GM23338 (cell line): ENCODE results near the gene ANTKMT. TPM values are rescaled to one million over a fixed set of nuclear protein-coding genes. Genes with fewer than 3 reads are reported as not detected.

Experiments
- ATAC-seq: fragments of 200-7000 bp; cut with Tn5 transposase; 3 replicates; pipeline ENCODE4 v1.9.1; 2020
- DNase-seq: peaks from one replicate; pipeline ENCODE4 v3.0.0-alpha.2; 2015; ENCODE audit warnings: low spot score
- H2AFZ ChIP-seq: fragments of 200-600 bp; sonication (generic); 2 replicates; pipeline ENCODE4 v1.8.0; 2016; ENCODE audit warnings: antibody characterized with exemption, mild to moderate bottlenecking, moderate library complexity
- H3F3A ChIP-seq: fragments of 200-600 bp; sonication (generic); replicated peaks from 2 replicates; pipeline ENCODE4 v1.8.0; 2017; ENCODE audit warnings: antibody characterized with exemption, mixed run types, low read depth
- H3K27ac ChIP-seq: fragments of 200-600 bp; sonication (generic); 2 replicates; pipeline ENCODE4 v1.6.1; 2016; ENCODE audit warnings: low read depth
- H3K27me3 ChIP-seq: fragments of 200-600 bp; sonication (generic); 2 replicates; pipeline ENCODE4 v1.8.0; 2016; ENCODE audit warnings: mild to moderate bottlenecking, mixed run types, moderate library complexity; ENCODE audit not compliant: insufficient read depth
- H3K36me3 ChIP-seq: fragments of 200-600 bp; sonication (generic); 2 replicates; pipeline ENCODE4 v1.8.0; 2016; ENCODE audit warnings: mild to moderate bottlenecking; ENCODE audit not compliant: insufficient read depth
- H3K4me1 ChIP-seq: fragments of 200-600 bp; sonication (generic); 2 replicates; pipeline ENCODE4 v1.8.0; 2016; ENCODE audit warnings: mild to moderate bottlenecking, moderate library complexity; ENCODE audit not compliant: insufficient read depth
- H3K4me2 ChIP-seq: fragments of 200-600 bp; sonication (generic); 2 replicates; pipeline ENCODE4 v1.7.1; 2017; ENCODE audit warnings: mixed run types
- H3K4me3 ChIP-seq: fragments of 200-600 bp; sonication (generic); 2 replicates; pipeline ENCODE4 v1.6.1; 2016; ENCODE audit warnings: mixed run types
- H3K79me2 ChIP-seq: fragments of 200-600 bp; sonication (generic); replicated peaks from 2 replicates; pipeline ENCODE4 v1.8.0; 2017; ENCODE audit warnings: mild to moderate bottlenecking; ENCODE audit not compliant: insufficient read depth
- H3K9me2 ChIP-seq: fragments of 200-600 bp; sonication (generic); 2 replicates; pipeline ENCODE4 v1.8.0; 2017; ENCODE audit not compliant: insufficient read depth
- H4K20me1 ChIP-seq: fragments of 200-600 bp; sonication (generic); replicated peaks from 2 replicates; pipeline ENCODE4 v1.8.0; 2017; ENCODE audit warnings: mild to moderate bottlenecking; ENCODE audit not compliant: insufficient read depth
- H3K27ac Mint-ChIP-seq: 2 replicates; pipeline ENCODE4 v1.8.0; 2020; ENCODE audit warnings: inconsistent platforms, mild to moderate bottlenecking, moderate library complexity, mixed read lengths
- H3K27me3 Mint-ChIP-seq: 3 replicates; pipeline ENCODE4 v1.8.0; 2022; ENCODE audit warnings: low read depth, mild to moderate bottlenecking, moderate library complexity, mixed read lengths, inconsistent platforms; ENCODE audit not compliant: insufficient read depth, poor library complexity
- H3K36me3 Mint-ChIP-seq: 3 replicates; pipeline ENCODE4 v1.8.0; 2021; ENCODE audit warnings: low read depth, mild to moderate bottlenecking, inconsistent platforms, moderate library complexity, mixed read lengths
- H3K4me1 Mint-ChIP-seq: 3 replicates; pipeline ENCODE4 v1.8.0; 2020; ENCODE audit warnings: mild to moderate bottlenecking, inconsistent platforms, mixed read lengths
- H3K4me3 Mint-ChIP-seq: 3 replicates; pipeline ENCODE4 v1.8.0; 2021; ENCODE audit warnings: moderate library complexity, mild to moderate bottlenecking, inconsistent platforms, mixed read lengths
- H3K9me3 Mint-ChIP-seq: 3 replicates; pipeline ENCODE4 v1.8.0; 2020; ENCODE audit warnings: moderate library complexity, mild to moderate bottlenecking, inconsistent platforms, mixed read lengths
- CREB1 ChIP-seq: fragments of 250-450 bp; sonication (Bioruptor Pico); IDR thresholded peaks from 2 replicates; pipeline ENCODE4 v1.5.0; 2020; ENCODE audit warnings: low read depth, mild to moderate bottlenecking, moderate library complexity
- EZH2phosphoT487 ChIP-seq: fragments of 200-600 bp; sonication (generic); IDR thresholded peaks from one replicate; pipeline ENCODE4 v1.8.1; 2018; ENCODE audit warnings: antibody characterized with exemption; ENCODE audit not compliant: unreplicated experiment
- POLR2AphosphoS5 ChIP-seq: IDR thresholded peaks from 2 replicates; pipeline ENCODE4 v1.6.1; 2016; ENCODE audit warnings: antibody characterized with exemption, low read depth
- polyA plus RNA-seq: library from polyadenylated mRNA; unstranded; fragments of >200 nt; fragmentation: Nextera tagmentation; extraction: Ambion mirVana; gene quantifications from 2 replicates; pipeline ENCODE4 v1.2.1, GENCODE V29; 2016
- total RNA-seq: library from RNA; depleted of rRNA; stranded (reverse); fragments of >200 nt; shearing (Covaris generic); gene quantifications from 2 replicates; pipeline ENCODE4 v1.2.3, GENCODE V29; 2014
- TF ChIP-seq, protein P1 (sequence below): IDR thresholded peaks from one replicate; pipeline ENCODE4 v1.6.1; 2018; ENCODE audit warnings: antibody characterized with exemption; ENCODE audit not compliant: unreplicated experiment
- TF ChIP-seq, protein P2 (sequence below), 2 experiments: fragments of 200-600 bp in 1 of 2; sonication (generic) in 1 of 2; conservative IDR thresholded peaks; 2 replicates each; pipeline versions ENCODE4 v1.5.1 to v1.6.1; 2016 to 2017; ENCODE audit warnings: antibody characterized with exemption in 2 of 2, low read depth in 2 of 2, mild to moderate bottlenecking in 2 of 2, moderate library complexity in 1 of 2
- TF ChIP-seq, protein P3 (sequence below): IDR thresholded peaks from 2 replicates; pipeline ENCODE4 v1.6.1; 2016; ENCODE audit warnings: antibody characterized with exemption

Gene ANTKMT
- total and polyA plus RNA-seq, 2 experiments from 2014 or later: 23.8 to 37.2 TPM

DNA sequence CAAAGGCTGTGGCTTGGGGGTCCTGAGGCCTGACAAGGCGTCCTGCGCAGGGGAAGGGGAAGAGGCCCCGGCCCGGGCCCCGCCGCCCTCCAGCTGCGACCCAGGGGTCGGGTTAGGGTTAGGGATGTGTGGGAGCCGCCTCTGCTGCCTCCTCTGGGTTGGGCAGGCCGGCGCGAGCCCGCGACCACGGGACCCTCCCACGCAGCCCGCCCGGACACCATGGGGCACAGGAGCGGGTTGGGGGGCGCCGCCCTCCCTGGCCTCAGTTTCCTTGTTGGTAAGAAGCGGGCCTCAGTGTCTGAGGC, 19.5 kb downstream of the ANTKMT start (continued):
- TF ChIP-seq, protein P1, sequence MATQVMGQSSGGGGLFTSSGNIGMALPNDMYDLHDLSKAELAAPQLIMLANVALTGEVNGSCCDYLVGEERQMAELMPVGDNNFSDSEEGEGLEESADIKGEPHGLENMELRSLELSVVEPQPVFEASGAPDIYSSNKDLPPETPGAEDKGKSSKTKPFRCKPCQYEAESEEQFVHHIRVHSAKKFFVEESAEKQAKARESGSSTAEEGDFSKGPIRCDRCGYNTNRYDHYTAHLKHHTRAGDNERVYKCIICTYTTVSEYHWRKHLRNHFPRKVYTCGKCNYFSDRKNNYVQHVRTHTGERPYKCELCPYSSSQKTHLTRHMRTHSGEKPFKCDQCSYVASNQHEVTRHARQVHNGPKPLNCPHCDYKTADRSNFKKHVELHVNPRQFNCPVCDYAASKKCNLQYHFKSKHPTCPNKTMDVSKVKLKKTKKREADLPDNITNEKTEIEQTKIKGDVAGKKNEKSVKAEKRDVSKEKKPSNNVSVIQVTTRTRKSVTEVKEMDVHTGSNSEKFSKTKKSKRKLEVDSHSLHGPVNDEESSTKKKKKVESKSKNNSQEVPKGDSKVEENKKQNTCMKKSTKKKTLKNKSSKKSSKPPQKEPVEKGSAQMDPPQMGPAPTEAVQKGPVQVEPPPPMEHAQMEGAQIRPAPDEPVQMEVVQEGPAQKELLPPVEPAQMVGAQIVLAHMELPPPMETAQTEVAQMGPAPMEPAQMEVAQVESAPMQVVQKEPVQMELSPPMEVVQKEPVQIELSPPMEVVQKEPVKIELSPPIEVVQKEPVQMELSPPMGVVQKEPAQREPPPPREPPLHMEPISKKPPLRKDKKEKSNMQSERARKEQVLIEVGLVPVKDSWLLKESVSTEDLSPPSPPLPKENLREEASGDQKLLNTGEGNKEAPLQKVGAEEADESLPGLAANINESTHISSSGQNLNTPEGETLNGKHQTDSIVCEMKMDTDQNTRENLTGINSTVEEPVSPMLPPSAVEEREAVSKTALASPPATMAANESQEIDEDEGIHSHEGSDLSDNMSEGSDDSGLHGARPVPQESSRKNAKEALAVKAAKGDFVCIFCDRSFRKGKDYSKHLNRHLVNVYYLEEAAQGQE: no peak

DNA sequence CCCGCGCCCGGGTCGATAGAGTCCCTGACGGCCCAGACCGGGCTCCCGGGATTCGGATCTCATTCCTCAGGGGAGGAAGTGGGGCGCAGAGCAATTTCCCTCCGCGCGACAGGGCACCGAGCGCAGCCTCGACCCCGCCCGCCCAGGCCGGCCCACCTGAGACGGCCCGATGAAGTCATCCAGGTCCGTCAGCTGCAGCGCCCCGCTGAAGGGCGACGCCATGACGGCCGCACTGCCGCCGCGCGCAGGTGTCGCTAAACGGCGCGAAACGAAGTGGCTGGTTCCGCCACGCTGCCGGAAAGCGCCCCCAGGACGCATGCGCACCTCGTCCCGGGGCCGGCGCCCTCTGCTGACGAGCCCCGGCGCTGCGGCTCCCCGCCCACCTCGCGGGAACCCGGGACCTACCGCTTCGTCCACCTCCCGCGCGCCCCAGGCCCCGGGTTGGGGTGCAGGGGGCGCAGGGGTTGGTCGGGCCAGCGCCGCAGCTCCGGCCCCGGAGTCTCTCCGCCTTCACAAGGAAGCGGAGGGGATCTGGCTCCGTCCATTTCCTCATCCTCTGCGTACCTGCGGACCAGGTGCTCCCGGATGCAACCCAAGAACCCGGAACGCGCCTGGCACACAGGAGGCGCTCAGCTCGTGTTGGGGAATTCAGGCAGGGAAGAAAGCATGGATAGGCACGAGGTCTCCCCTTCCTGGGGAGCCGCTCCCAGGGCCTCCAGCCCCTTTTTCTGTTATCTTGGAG, 20.0 kb downstream of the ANTKMT start, which contains the start of gene CIAO3:
Gene CIAO3, minus strand, starts transcription at position 234 of the 742 bp plus-strand sequence. Its CDS starts 12 bp downstream, at position 222.
- TF ChIP-seq, protein P2, sequence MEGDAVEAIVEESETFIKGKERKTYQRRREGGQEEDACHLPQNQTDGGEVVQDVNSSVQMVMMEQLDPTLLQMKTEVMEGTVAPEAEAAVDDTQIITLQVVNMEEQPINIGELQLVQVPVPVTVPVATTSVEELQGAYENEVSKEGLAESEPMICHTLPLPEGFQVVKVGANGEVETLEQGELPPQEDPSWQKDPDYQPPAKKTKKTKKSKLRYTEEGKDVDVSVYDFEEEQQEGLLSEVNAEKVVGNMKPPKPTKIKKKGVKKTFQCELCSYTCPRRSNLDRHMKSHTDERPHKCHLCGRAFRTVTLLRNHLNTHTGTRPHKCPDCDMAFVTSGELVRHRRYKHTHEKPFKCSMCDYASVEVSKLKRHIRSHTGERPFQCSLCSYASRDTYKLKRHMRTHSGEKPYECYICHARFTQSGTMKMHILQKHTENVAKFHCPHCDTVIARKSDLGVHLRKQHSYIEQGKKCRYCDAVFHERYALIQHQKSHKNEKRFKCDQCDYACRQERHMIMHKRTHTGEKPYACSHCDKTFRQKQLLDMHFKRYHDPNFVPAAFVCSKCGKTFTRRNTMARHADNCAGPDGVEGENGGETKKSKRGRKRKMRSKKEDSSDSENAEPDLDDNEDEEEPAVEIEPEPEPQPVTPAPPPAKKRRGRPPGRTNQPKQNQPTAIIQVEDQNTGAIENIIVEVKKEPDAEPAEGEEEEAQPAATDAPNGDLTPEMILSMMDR (conservative IDR thresholded peaks at IDR 0.05; ENCODE audit: low read depth in 2 of 2): peak; percentile 59 to 82
- TF ChIP-seq POLR2AphosphoS5 (peak; percentile 81), EZH2phosphoT487 (no peak), CREB1 (CRISPR knock-in tag) (peak; percentile 95)
- TF ChIP-seq, protein P3, sequence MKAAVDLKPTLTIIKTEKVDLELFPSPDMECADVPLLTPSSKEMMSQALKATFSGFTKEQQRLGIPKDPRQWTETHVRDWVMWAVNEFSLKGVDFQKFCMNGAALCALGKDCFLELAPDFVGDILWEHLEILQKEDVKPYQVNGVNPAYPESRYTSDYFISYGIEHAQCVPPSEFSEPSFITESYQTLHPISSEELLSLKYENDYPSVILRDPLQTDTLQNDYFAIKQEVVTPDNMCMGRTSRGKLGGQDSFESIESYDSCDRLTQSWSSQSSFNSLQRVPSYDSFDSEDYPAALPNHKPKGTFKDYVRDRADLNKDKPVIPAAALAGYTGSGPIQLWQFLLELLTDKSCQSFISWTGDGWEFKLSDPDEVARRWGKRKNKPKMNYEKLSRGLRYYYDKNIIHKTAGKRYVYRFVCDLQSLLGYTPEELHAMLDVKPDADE: peak; percentile 98
- H3K27me3 Mint-ChIP-seq: peaks cover 17% of the 10 kb centered on the region
- H4K20me1 ChIP-seq: no peaks in the 10 kb centered on the region
- H3K9me3 Mint-ChIP-seq: no peaks in the 10 kb centered on the region
- ATAC-seq (peak; percentile 78), DNase-seq (peak; percentile 96)
- peak within 1 kb of the TSS; percentile 81 for H2AFZ ChIP-seq
- peaks cover 15% of the 10 kb centered on the region for H3K36me3 Mint-ChIP-seq
- peak within 1 kb of the TSS; percentile 82 for H3K4me3 Mint-ChIP-seq
- H3K27ac ChIP-seq: peak within 1 kb of the TSS; percentile 84; the same call in 1 of the 2 replicates
- H3K79me2 ChIP-seq: no peaks in the 10 kb centered on the region
- peak within 1 kb of the TSS; percentile 94; the same call in 1 of the 2 replicates for H3K27ac Mint-ChIP-seq
- peak within 1 kb of the TSS; percentile 96 for H3K4me3 ChIP-seq
- peak within 1 kb of the TSS; percentile 95 for H3K4me2 ChIP-seq
- H3K4me1 ChIP-seq: no peaks in the 10 kb centered on the region; the same call in 1 of the 2 replicates
- H3K4me1 Mint-ChIP-seq: peaks cover 13% of the 10 kb centered on the region
- H3K36me3 ChIP-seq: no peaks in the 10 kb centered on the region
- H3K27me3 ChIP-seq: no peaks in the 10 kb centered on the region
- H3F3A ChIP-seq: 0 out of 2 replicates have a peak, but pooled peaks cover 6% of the 10 kb centered on the region
- no peaks in the 10 kb centered on the region for H3K9me2 ChIP-seq
